ENCODE data around the gene FLT1.

FLT1 gene

DNA sequence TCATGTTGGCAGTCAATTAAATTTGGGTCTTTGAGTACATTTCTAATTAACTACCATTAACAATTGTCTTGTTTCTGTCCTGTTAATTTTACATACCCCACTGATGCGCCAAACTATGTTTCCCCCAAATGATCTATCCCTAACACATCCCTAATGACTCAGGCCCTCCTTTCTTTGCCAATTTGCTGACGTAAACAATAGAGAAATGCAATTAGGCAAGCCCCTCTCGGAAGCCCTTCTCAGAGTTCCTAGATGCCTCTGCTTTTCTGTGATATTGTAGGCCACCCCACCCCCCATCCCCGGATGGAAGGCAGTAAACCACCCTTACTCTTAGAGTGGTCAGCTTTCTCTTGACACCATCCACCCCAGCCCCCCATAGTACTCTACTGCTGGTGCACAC is 74.2 kb downstream of the FLT1 start:
- TF ChIP-seq, protein P1, sequence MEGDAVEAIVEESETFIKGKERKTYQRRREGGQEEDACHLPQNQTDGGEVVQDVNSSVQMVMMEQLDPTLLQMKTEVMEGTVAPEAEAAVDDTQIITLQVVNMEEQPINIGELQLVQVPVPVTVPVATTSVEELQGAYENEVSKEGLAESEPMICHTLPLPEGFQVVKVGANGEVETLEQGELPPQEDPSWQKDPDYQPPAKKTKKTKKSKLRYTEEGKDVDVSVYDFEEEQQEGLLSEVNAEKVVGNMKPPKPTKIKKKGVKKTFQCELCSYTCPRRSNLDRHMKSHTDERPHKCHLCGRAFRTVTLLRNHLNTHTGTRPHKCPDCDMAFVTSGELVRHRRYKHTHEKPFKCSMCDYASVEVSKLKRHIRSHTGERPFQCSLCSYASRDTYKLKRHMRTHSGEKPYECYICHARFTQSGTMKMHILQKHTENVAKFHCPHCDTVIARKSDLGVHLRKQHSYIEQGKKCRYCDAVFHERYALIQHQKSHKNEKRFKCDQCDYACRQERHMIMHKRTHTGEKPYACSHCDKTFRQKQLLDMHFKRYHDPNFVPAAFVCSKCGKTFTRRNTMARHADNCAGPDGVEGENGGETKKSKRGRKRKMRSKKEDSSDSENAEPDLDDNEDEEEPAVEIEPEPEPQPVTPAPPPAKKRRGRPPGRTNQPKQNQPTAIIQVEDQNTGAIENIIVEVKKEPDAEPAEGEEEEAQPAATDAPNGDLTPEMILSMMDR (IDR thresholded peaks at IDR 0.05; ENCODE audit: low read depth, low read length) = no peak
- DNase-seq (ENCODE audit: extremely low read depth, low read depth) = no peak

GRCh38 chr13:28415994-28416421 is 78.9 kb downstream of the FLT1 start:
- TF ChIP-seq, protein P1 (IDR thresholded peaks at IDR 0.05; ENCODE audit: low read depth, low read length) = no peak
- no peak for DNase-seq (ENCODE audit: extremely low read depth, low read depth)

DNA sequence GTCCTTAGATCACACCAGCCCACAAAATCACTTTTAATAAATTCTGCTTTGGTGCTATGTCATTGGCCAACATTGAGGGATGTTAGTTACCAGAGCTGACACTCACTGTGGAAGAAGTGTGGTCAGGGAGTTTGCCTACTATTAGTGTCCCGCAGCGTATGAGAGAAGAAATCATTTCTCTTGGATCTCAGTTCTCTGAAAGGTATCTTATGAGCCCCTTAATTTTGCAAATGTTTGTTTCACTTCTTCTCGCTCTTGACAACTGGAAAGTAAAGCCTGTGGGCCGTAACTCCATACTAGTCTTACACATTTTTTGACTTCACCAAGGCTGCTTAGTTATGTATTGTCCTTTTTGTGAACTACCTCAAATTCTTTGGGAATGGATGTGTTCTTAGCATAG is 80.9 kb downstream of the FLT1 start:
- no peak for DNase-seq (ENCODE audit: extremely low read depth, low read depth)
- TF ChIP-seq, protein P1 (IDR thresholded peaks at IDR 0.05; ENCODE audit: low read depth, low read length) = no peak

- no peak for DNase-seq (ENCODE audit: extremely low read depth, low read depth)
- TF ChIP-seq, protein P1 (IDR thresholded peaks at IDR 0.05; ENCODE audit: low read depth, low read length) = no peak
Observed at GRCh38 chr13:28412981-28413380, 81.9 kb downstream of the FLT1 start.

GRCh38 chr13:28411831-28412353 is 83.0 kb downstream of the FLT1 start:
- DNase-seq (ENCODE audit: extremely low read depth, low read depth) = no peak
- TF ChIP-seq, protein P1 (IDR thresholded peaks at IDR 0.05; ENCODE audit: low read depth, low read length) = no peak

GRCh38 chr13:28410096-28410495 is 84.8 kb downstream of the FLT1 start:
- TF ChIP-seq, protein P1 (IDR thresholded peaks at IDR 0.05; ENCODE audit: low read depth, low read length) = no peak
- DNase-seq (ENCODE audit: extremely low read depth, low read depth) = no peak

DNA sequence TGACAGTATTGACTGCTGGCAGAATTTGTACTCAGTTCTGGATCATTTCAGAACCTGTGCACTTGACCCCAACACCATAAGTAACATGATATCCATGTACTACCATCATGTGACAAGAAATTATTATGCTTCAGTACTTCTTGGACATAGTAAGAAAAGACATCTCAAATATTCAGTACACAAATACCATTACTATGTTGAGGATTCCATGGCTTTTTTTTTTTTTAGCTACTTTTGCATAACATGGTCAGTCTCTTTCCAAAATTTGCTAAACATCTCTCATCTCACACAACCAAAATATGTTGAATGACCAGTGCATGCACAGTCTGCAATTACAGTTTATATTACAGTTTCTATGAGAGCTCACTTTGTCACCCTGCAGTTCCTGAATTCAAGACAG is 85.3 kb downstream of the FLT1 start:
- TF ChIP-seq, protein P1 (IDR thresholded peaks at IDR 0.05; ENCODE audit: low read depth, low read length) = no peak
- DNase-seq (ENCODE audit: extremely low read depth, low read depth) = no peak

All from AG09319 (cell line).